ENCODE results near the gene LRRC74B.
"Not testable (repeated sequence)": the region's sequence is repeated elsewhere in the genome, so short reads cannot be mapped to it uniquely, and the experiment has no call there.

The LRRC74B gene

DNA sequence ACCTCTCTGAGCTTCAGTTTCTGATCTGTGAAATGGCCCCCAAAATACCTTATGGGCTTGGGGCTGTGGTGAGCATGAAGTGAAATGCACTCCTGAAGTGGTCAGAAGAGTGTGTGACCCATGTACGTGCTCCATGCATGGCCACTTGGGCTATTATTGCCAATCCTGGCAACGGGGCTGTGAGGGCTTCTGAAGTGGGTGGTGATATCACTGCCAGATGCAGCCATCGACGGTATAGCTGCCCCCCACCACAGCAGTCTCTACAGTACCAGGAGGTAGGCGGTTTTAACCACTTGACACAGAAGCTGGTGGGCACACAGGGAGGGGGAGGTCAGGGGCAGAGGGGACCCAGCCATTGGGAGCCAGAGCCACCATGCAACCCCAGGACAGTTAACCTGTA, 2.7 kb downstream of the LRRC74B start:
- H3K36me3 ChIP-seq (replicated peaks); H3K4me3 ChIP-seq; H3K27me3 ChIP-seq (ENCODE audit: low read depth); H3K9me3 ChIP-seq; H3K4me1 ChIP-seq; in situ Hi-C loops (cut with MboI; ENCODE audit: low sequenced_read_pairs); DNase-seq (ENCODE audit: low spot score in 2 of 2): not testable (repeated sequence)

DNA sequence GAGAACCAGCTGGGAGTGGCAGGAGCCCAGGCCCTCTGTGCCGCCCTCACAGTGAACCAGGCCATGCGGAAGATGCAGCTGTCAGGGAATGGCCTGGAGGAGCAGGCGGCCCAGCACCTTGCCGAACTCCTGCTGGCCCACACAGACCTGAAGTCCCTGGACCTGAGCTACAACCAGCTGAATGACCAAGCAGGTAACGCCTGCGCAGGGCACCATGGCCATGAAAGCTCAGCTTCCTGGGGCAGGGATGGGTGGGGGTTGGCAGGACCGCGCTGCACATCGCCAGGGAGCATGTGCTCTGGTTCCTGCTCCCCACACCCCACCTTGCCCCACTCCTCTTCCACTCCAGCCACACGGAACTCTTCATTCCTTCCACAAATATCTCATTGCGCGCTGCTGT, 3.2 kb downstream of the LRRC74B start:
- H3K36me3 ChIP-seq (replicated peaks); H3K27me3 ChIP-seq (ENCODE audit: low read depth); in situ Hi-C loops (cut with MboI; ENCODE audit: low sequenced_read_pairs); H3K4me1 ChIP-seq; H3K4me3 ChIP-seq; H3K9me3 ChIP-seq; DNase-seq (ENCODE audit: low spot score in 2 of 2): not testable (repeated sequence)

DNA sequence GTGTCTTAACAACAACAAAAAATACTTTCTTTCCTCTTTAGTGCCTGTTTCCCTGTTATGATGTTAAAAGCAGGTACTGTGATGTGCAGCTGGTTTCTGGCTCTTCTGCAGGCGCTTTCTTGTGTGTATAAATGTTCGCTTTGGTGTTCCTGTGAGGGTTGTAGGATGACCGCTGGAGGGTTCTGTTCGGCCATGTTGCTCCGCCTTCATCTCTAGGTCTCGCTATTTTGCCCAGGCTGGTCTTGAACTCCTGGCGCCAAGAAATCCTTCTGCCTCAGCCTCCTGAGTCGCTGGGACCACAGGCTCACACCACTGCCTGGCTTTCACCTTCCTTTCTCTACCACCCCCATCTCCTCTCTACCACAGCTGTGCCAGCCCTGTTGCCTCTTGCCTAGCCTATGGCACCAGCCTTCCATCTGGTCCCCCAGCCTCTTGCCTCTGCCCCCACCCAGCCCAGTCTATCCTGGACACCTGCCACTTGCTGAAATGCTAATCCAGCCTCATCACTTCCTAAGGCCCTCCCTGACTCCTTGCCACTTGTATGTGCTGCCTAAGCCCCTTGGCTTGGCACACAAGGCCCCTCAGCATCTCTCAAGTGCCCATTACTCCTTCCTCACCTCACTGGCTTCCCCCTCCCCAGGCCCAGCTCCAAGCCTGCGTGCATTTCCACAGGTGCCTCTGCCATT, 5.5 kb downstream of the LRRC74B start:
- Histone ChIP-seq H3K27me3 (ENCODE audit: low read depth) (no peaks in the 10 kb centered on the region), H3K4me3 (no peak overlapping the region), H3K36me3 (replicated peaks) (no peaks in the 10 kb centered on the region), H3K4me1 (no peaks in the 10 kb centered on the region), H3K9me3 (no peaks in the 10 kb centered on the region)
- in situ Hi-C loops (cut with MboI; ENCODE audit: low sequenced_read_pairs), result no loop called here
- no peak for DNase-seq (ENCODE audit: low spot score in 2 of 2)

DNA sequence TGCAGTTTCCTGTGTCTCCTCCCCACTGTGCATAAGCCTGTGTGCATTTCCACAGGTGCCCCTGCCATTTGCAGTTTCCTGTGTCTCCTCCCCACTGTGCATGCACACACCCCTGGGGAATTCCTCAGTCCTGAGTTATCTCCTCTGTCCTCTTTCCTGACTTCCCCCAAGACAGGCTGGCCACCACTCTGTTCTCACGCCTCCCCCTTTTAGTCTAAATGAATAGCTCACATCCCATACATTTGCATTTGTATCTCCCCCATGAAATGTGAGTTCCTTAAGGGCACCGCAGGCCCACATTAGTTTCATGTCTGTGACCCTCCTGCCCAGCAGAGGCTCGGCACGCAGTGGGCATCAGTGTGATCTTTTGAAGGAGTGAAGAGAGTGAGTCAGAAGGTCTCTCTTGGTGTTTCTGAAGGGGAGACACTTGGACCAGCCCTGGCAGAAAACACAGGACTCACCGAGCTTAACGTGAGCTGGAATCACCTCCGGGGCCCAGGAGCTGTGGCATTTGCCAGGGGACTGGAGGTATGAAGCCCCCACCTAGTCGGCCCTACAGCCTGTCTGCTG, 6.2 kb downstream of the LRRC74B start:
- no peaks in the 10 kb centered on the region for H3K27me3 ChIP-seq (ENCODE audit: low read depth)
- in situ Hi-C loops (cut with MboI; ENCODE audit: low sequenced_read_pairs), result no loop called here
- no peak for DNase-seq (ENCODE audit: low spot score in 2 of 2)
- no peaks in the 10 kb centered on the region for H3K9me3 ChIP-seq
- H3K4me3 ChIP-seq, result no peak overlapping the region
- H3K36me3 ChIP-seq (replicated peaks), result no peaks in the 10 kb centered on the region
- H3K4me1 ChIP-seq, result no peaks in the 10 kb centered on the region

DNA sequence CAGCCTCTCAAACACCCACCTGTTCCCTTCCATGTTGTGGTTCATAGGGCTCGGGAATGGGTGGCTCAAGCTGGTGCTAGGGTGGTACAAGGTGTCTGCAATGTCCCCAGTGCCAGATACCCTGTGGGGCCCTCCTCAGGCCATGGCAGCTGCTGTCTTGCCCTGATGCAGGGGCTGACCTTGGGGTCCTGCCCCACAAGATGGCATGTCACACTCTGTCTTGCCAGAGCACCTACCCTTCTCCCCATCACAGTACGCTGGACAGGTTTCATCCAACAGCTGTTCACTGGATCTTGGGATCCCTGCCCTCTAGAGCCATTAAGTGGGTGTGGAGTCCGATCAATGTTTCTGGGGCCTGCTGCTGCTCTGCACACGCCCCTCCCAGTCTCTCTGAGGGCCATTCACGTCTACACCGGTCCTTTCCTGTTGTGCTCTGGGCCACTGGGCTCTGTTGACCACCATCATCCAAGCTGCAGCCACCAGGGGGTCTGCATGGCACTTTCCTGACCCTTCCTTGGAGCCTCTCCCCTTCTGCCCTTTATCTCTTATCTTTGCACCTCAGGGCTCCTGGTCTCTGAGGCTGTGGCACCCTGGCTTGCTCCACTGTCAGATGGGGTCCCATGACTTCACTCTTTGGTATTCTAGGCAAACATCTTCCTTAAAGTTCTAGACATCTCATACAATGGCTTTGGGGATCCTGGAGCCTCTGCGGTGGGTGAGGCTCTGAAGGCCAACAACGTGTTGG, 7.1 kb downstream of the LRRC74B start:
- no peaks in the 10 kb centered on the region for H3K9me3 ChIP-seq
- no peak for DNase-seq (ENCODE audit: low spot score in 2 of 2)
- no peak overlapping the region for H3K4me3 ChIP-seq
- H3K4me1 ChIP-seq, result no peaks in the 10 kb centered on the region
- H3K27me3 ChIP-seq (ENCODE audit: low read depth), result no peaks in the 10 kb centered on the region
- in situ Hi-C loops (cut with MboI; ENCODE audit: low sequenced_read_pairs), result no loop called here
- no peaks in the 10 kb centered on the region for H3K36me3 ChIP-seq (replicated peaks)

DNA sequence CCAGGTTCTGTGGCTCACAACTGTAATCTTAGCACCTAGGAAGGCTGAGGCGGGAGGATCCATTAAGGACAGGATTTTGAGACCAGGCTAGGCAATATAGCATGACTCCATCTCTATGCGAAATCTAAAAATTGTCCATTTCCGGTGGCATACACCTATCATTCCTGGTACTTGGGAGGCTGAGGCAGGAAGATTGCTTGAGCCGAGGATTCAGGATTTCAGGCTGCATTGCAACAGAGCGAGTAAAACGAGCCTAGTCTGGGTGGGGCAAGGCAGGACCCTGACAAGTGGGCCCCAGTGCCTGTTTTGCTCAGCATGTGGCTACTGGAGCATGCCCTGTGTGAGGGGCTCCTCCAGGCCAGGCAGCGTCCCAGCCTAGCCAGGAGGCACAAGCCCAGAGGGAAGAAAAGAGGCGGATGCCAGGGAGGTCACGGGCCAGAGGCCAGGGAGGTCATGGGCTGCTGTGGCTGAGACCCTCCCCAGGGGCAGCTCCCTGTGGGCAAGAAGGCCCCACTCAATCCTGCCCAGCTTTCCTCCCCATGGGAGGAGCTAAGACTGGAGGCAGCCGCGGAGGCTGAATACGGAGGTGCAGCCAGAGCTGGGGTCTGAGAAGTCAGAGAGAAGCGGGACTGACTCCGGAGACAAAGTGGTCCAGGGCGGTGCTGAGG, 8.4 kb downstream of the LRRC74B start:
- no peaks in the 10 kb centered on the region for H3K9me3 ChIP-seq
- in situ Hi-C loops (cut with MboI; ENCODE audit: low sequenced_read_pairs), result no loop called here
- no peaks in the 10 kb centered on the region for H3K27me3 ChIP-seq (ENCODE audit: low read depth)
- H3K4me3 ChIP-seq, result no peak overlapping the region
- H3K36me3 ChIP-seq (replicated peaks), result no peaks in the 10 kb centered on the region
- DNase-seq (ENCODE audit: low spot score in 2 of 2), result no peak
- no peaks in the 10 kb centered on the region for H3K4me1 ChIP-seq

DNA sequence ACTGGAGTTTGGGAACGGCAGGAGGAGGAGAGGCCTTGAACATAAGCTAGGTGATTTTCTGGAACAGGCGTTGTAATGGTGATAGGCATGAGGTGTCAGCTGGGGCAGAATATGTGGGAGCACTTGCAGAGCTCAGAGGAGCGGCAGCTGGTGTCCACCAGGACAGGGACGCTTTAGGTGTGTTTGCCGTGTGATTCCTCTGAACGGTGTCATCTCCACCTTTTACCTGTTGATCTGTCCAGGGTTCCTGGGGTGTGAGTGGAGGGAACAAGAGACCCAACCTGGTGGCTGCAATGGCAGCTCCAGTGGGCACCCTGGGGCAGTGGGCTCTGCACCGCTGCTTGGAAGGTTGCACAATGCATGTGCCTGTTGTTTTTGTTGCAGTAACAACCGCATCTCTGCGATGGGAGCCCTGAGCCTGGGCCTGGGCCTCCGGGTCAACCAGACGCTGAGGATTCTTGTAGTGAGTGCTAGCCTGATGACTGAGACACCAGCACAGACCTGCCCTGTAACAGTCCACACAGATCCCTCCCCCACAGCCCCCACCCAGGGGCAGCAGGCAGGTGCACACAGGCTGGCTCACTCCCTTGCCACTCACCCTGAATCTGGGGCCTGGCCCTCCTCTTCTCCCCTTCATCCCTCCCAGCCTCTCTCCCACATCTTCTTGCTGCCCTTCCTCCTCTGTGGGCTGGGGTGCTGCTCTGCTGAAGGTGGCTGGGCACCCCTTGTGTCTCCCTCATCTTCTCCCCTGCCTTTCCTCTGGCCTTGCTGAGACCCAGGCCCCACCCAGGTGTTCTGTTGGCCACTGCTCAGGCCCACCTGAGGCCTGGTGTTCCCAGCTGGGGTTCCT, 9.2 kb downstream of the LRRC74B start:
- DNase-seq (ENCODE audit: low spot score in 2 of 2), result no peak
- in situ Hi-C loops (cut with MboI; ENCODE audit: low sequenced_read_pairs), result no loop called here
- Histone ChIP-seq H3K4me3 (no peak overlapping the region), H3K36me3 (replicated peaks) (no peaks in the 10 kb centered on the region), H3K4me1 (no peaks in the 10 kb centered on the region), H3K9me3 (no peaks in the 10 kb centered on the region), H3K27me3 (ENCODE audit: low read depth) (no peaks in the 10 kb centered on the region)

DNA sequence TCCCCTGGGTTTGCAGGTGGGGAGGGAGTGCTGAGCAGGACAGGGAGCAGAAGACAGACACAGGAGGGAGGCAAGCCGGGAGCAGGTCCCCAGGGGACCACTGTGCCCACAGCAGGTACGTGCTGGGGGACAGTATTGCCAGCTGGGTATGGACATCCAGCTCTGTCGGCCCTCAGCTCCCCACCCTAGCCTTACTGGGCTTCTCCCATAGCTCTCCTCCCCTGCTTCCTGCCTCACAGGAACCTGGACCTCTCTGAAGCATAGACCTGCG, 9.8 kb downstream of the LRRC74B start:
- no peak overlapping the region for H3K4me3 ChIP-seq
- H3K27me3 ChIP-seq (ENCODE audit: low read depth), result no peaks in the 10 kb centered on the region
- no peaks in the 10 kb centered on the region for H3K36me3 ChIP-seq (replicated peaks)
- no peaks in the 10 kb centered on the region for H3K4me1 ChIP-seq
- no peaks in the 10 kb centered on the region for H3K9me3 ChIP-seq
- in situ Hi-C loops (cut with MboI; ENCODE audit: low sequenced_read_pairs), result no loop called here
- no peak for DNase-seq (ENCODE audit: low spot score in 2 of 2)

DNA sequence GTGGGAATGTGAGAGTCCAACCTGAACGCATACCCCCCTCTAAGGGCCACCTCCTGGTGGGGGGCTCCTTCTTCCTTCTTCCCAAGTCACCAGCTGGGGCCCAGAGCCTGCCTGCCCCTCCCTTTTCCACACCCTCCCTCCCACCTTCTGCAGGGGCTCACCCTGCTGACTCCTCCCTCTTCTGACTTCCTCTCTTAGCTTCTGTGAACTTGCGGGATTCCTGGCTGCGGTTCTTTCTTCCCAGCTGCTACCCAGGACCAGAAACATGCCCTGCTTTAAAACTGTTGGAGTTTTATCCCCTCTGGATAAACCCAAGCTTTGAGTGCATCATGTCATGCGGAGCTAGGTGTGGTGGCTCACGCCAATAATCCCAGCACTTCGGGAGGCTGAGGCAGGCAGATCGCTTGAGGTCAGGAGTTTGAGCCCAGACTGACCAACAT, 10.2 kb downstream of the LRRC74B start:
- no peaks in the 10 kb centered on the region for H3K9me3 ChIP-seq
- no peaks in the 10 kb centered on the region for H3K36me3 ChIP-seq (replicated peaks)
- no peak overlapping the region for H3K4me3 ChIP-seq
- H3K27me3 ChIP-seq (ENCODE audit: low read depth), result no peaks in the 10 kb centered on the region
- no peaks in the 10 kb centered on the region for H3K4me1 ChIP-seq
- in situ Hi-C loops (cut with MboI; ENCODE audit: low sequenced_read_pairs), result no loop called here
- no peak for DNase-seq (ENCODE audit: low spot score in 2 of 2)

DNA sequence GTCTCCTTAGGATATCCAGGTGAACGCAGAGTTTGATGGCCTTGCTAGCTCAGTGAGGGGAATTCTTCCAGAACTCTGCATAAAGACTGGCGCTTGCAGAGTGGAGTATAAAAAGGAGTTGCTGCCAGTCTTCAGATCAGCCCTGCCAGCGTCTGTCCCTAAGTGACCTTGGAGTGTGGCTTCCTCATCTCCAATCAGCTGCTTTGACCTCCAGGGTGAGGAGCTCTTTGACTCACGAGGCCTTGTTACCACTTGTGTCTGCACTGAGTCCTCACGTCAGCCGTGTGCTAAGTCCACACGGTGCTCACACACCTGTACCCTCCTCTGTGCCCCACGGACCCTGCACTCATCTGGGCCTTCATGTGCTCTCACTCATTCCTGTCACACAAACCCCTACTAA, 14.6 kb downstream of the LRRC74B start:
- not testable (repeated sequence) for H3K4me1 ChIP-seq; H3K27me3 ChIP-seq (ENCODE audit: low read depth); DNase-seq (ENCODE audit: low spot score in 2 of 2); H3K9me3 ChIP-seq; H3K36me3 ChIP-seq (replicated peaks); H3K4me3 ChIP-seq
- in situ Hi-C loops (cut with MboI; ENCODE audit: low sequenced_read_pairs), result loop anchor here (10.0 kb wide), 1 partner anchor 96 kb away; the partner anchor contains the start of gene AIFM3

DNA sequence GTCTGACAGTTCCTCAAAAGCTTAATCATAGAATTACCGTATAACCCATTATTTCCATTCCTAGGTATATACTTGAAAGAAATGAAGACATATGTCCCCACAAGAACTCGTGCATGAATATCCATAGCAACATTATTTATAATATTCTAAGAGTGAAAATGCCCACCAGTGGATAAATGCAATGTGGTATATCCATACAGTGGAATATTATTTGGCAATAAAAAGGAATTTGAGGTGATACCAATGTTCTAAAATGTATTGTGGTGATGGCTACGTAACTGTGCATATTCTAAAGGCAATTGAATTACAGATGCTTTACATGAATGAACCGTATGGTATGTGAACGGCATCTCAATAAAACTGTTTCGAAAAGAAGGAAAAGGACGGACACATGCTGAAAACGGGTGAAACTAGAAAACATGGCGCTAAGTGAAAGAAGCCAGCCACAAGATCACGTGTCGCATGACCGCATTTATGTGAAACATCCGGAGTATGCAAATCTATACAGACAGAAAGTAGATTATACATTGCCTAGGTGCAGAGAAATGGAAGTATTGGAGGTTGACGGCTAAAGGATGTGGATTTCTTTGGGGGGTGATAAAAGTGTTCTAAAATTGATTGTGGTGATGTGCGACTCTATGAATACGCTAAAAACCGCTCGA, 16.0 kb downstream of the LRRC74B start:
- H3K4me3 ChIP-seq; H3K27me3 ChIP-seq (ENCODE audit: low read depth); DNase-seq (ENCODE audit: low spot score in 2 of 2); H3K4me1 ChIP-seq; H3K36me3 ChIP-seq (replicated peaks); H3K9me3 ChIP-seq: not testable (repeated sequence)
- in situ Hi-C loops (cut with MboI; ENCODE audit: low sequenced_read_pairs), result loop anchor here (10.0 kb wide), 1 partner anchor 97 kb away; the partner anchor contains the start of gene AIFM3

DNA sequence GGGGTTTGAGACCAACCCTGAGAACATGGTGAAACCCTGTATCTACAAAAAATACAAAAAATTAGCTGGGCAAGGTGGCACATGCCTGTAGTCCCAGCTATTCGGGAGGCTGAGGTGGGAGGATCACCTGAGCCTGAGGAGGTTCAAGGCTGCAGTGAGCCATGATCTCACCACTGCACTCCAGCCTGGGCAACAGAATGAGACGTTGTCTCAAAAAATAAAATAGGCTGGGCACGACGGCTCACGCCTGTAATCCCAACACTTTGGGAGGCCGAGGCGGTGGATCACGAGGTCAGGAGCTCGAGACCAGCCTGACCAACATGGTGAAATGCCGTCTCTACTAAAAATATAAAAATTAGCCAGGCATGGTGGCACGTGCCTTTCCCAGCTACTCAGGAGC, 18.7 kb downstream of the LRRC74B start:
- DNase-seq (ENCODE audit: low spot score in 2 of 2); H3K4me1 ChIP-seq; H3K27me3 ChIP-seq (ENCODE audit: low read depth); H3K9me3 ChIP-seq; H3K4me3 ChIP-seq; H3K36me3 ChIP-seq (replicated peaks): not testable (repeated sequence)
- in situ Hi-C loops (cut with MboI; ENCODE audit: low sequenced_read_pairs), result loop anchor here (10.0 kb wide), 1 partner anchor 100 kb away; the partner anchor contains the start of gene AIFM3
